Peyer's patch (tissue), 4 donors: Measurements from ENCODE around the gene AKAP6. TPM values are rescaled to one million over a fixed set of nuclear protein-coding genes. Genes with fewer than 3 reads are reported as not detected.

ENCODE experiments used
- DNase-seq, 3 donors: peaks; one replicate each; pipeline ENCODE4 v3.0.0-alpha.2; 2017 to 2019
- H3K27ac ChIP-seq, 4 donors: fragments of 200-600 bp; sonication (generic); one replicate each; pipeline ENCODE4 v1.5.1; 2016 to 2019
- H3K27me3 ChIP-seq, 2 donors: fragments of 200-600 bp; sonication (generic); one replicate each; pipeline ENCODE4 v1.5.1; 2019
- H3K36me3 ChIP-seq, 3 donors: fragments of 200-600 bp; sonication (generic); one replicate each; pipeline ENCODE4 v1.5.1; 2016 to 2019
- H3K4me1 ChIP-seq, 4 donors: fragments of 200-600 bp; sonication (generic); one replicate each; pipeline ENCODE4 v1.5.1; 2016 to 2019
- H3K4me3 ChIP-seq, 4 donors: fragments of 200-600 bp; sonication (generic); 1 replicate in 3 of 4; 2 replicates in 1 of 4; pipeline ENCODE4 v1.5.1; 2016 to 2019; ENCODE audit warnings: mild to moderate bottlenecking in 1 of 4
- H3K9me3 ChIP-seq, 4 donors: fragments of 200-600 bp; sonication (generic); one replicate each; pipeline ENCODE4 v1.5.1; 2016 to 2019; ENCODE audit warnings: mild to moderate bottlenecking in 1 of 4
- CTCF ChIP-seq, 6 experiments: fragments of 450-650 bp in 4 of 6; fragments of 200-600 bp in 2 of 6; sonication (generic) in 1 of 6; IDR thresholded peaks; one replicate each; pipeline ENCODE4 v1.5.1; 2017 to 2019; ENCODE audit warnings: antibody characterized with exemption in 6 of 6, mild to moderate bottlenecking in 3 of 6, moderate library complexity in 1 of 6
- POLR2A ChIP-seq, 2 donors: fragments of 450-650 bp; IDR thresholded peaks; one replicate each; pipeline ENCODE4 v1.5.1; 2017; ENCODE audit warnings: antibody characterized with exemption in 2 of 2, mild to moderate bottlenecking in 2 of 2, moderate library complexity in 2 of 2
- total RNA-seq, 4 donors: library from RNA; depleted of rRNA; stranded (reverse); fragments of >200 nt; gene quantifications; one replicate each; pipeline ENCODE4 v1.1.0, GENCODE V29; 2016

AKAP6 gene
- total RNA-seq, 4 donors from 2014 or later = 7.6 to 21.5 (median 12.2) TPM

GRCh38 chr14:32332415-32333316 lies 3.6 kb downstream of the AKAP6 start:
- no peaks in the 10 kb centered on the region for H3K4me1 ChIP-seq
- H3K36me3 ChIP-seq = no peaks in the 10 kb centered on the region
- DNase-seq = no peak
- H3K27ac ChIP-seq = no peak overlapping the region
- H3K27me3 ChIP-seq = no peaks in the 10 kb centered on the region
- TF ChIP-seq POLR2A (IDR thresholded peaks at IDR 0.05) (no peak), CTCF (IDR thresholded peaks at IDR 0.05) (no peak)
- H3K9me3 ChIP-seq = no peaks in the 10 kb centered on the region
- H3K4me3 ChIP-seq = no peak overlapping the region

- Histone ChIP-seq H3K4me3 (no peak overlapping the region), H3K9me3 (no peaks in the 10 kb centered on the region), H3K36me3 (no peaks in the 10 kb centered on the region), H3K4me1 (no peaks in the 10 kb centered on the region), H3K27me3 (no peaks in the 10 kb centered on the region), H3K27ac (no peak overlapping the region)
- no peak for DNase-seq
- TF ChIP-seq CTCF (IDR thresholded peaks at IDR 0.05) = no peak
- no peak for TF ChIP-seq POLR2A (IDR thresholded peaks at IDR 0.05)
Observed at GRCh38 chr14:32336702-32337101, 7.6 kb downstream of the AKAP6 start.

GRCh38 chr14:32337759-32338158 lies 8.7 kb downstream of the AKAP6 start:
- H3K4me3 ChIP-seq = no peak overlapping the region
- no peaks in the 10 kb centered on the region for H3K27me3 ChIP-seq
- TF ChIP-seq POLR2A (IDR thresholded peaks at IDR 0.05) = no peak
- H3K4me1 ChIP-seq = no peaks in the 10 kb centered on the region
- no peaks in the 10 kb centered on the region for H3K36me3 ChIP-seq
- no peaks in the 10 kb centered on the region for H3K9me3 ChIP-seq
- no peak overlapping the region for H3K27ac ChIP-seq
- no peak for DNase-seq

- Histone ChIP-seq H3K4me3 (no peak overlapping the region), H3K36me3 (no peaks in the 10 kb centered on the region), H3K27ac (no peak overlapping the region), H3K4me1 (no peaks in the 10 kb centered on the region), H3K9me3 (no peaks in the 10 kb centered on the region), H3K27me3 (no peaks in the 10 kb centered on the region)
- TF ChIP-seq POLR2A (IDR thresholded peaks at IDR 0.05) = no peak
- TF ChIP-seq CTCF (IDR thresholded peaks at IDR 0.05) = no peak
- no peak for DNase-seq
Observed at GRCh38 chr14:32339188-32339587, 10.1 kb downstream of the AKAP6 start.

GRCh38 chr14:32341947-32342846 lies 13.1 kb downstream of the AKAP6 start:
- H3K27me3 ChIP-seq = no peaks in the 10 kb centered on the region
- H3K27ac ChIP-seq = no peak overlapping the region
- H3K9me3 ChIP-seq = no peaks in the 10 kb centered on the region
- no peaks in the 10 kb centered on the region for H3K36me3 ChIP-seq
- DNase-seq = no peak
- TF ChIP-seq POLR2A (IDR thresholded peaks at IDR 0.05) = no peak
- no peak for TF ChIP-seq CTCF (IDR thresholded peaks at IDR 0.05)
- H3K4me1 ChIP-seq = no peaks in the 10 kb centered on the region
- no peak overlapping the region for H3K4me3 ChIP-seq

GRCh38 chr14:32342847-32343194 lies 13.7 kb downstream of the AKAP6 start:
- no peak overlapping the region for H3K27ac ChIP-seq
- no peaks in the 10 kb centered on the region for H3K27me3 ChIP-seq
- no peaks in the 10 kb centered on the region for H3K4me1 ChIP-seq
- no peaks in the 10 kb centered on the region for H3K9me3 ChIP-seq
- TF ChIP-seq POLR2A (IDR thresholded peaks at IDR 0.05) (no peak), CTCF (IDR thresholded peaks at IDR 0.05) (no peak)
- no peak overlapping the region for H3K4me3 ChIP-seq
- no peaks in the 10 kb centered on the region for H3K36me3 ChIP-seq
- no peak for DNase-seq
